CD4-positive, alpha-beta T cell treated with Interleukin-6 for 4 hours (primary cell): ENCODE measurements around the gene TNFSF13.
A peak's percentile ranks its signal among the peaks of the same experiment; 100 is the strongest.

Experiments
- DNase-seq: peaks from one replicate; pipeline ENCODE4 v3.0.0-alpha.2; 2020; ENCODE audit warnings: mixed read lengths

The TNFSF13 gene

GRCh38 chr17:7575481-7575883, 16.9 kb downstream of the TNFSF13 start:
- DNase-seq, result no peak

GRCh38 chr17:7575959-7576358, 17.4 kb downstream of the TNFSF13 start:
- DNase-seq, result no peak

- no peak for DNase-seq
Observed at GRCh38 chr17:7576432-7576937, 17.9 kb downstream of the TNFSF13 start.

GRCh38 chr17:7577327-7578199, 19.0 kb downstream of the TNFSF13 start:
- no peak for DNase-seq

- DNase-seq, result peak; percentile 67
Observed at GRCh38 chr17:7579001-7579833, 20.7 kb downstream of the TNFSF13 start, which contains the start of gene CD68. Gene CD68 (plus strand): TSS chr17:7579638. CDS start chr17:7579678, 40 bp downstream.

- DNase-seq, result no peak
Observed at GRCh38 chr17:7579834-7580603, 21.5 kb downstream of the TNFSF13 start.

GRCh38 chr17:7580604-7581575, 22.3 kb downstream of the TNFSF13 start:
- no peak for DNase-seq

GRCh38 chr17:7582396-7583252, 24.1 kb downstream of the TNFSF13 start:
- DNase-seq, result no peak

- DNase-seq, result peak; percentile 96
Observed at GRCh38 chr17:7583253-7584109, 24.9 kb downstream of the TNFSF13 start, which contains the start of gene MPDU1. Gene MPDU1 (plus strand): TSS chr17:7583852. CDS start chr17:7583863, 11 bp downstream.

GRCh38 chr17:7586673-7587419, 28.3 kb downstream of the TNFSF13 start:
- no peak for DNase-seq

- DNase-seq, result no peak
Observed at GRCh38 chr17:7587420-7588151, 29.0 kb downstream of the TNFSF13 start.

GRCh38 chr17:7588553-7589203, 30.1 kb downstream of the TNFSF13 start:
- DNase-seq, result no peak

- DNase-seq, result peak; percentile 79
Observed at GRCh38 chr17:7589204-7589868, 30.8 kb downstream of the TNFSF13 start.

GRCh38 chr17:7589891-7590691, 31.5 kb downstream of the TNFSF13 start, which contains the start of gene SOX15:
Gene SOX15 (minus strand): TSS chr17:7590094. CDS start chr17:7589676, 418 bp downstream.
- no peak for DNase-seq

- DNase-seq, result no peak
Observed at GRCh38 chr17:7590743-7591142, 32.2 kb downstream of the TNFSF13 start.

GRCh38 chr17:7591596-7591995, 33.0 kb downstream of the TNFSF13 start:
- DNase-seq, result no peak
